AG10803 (cell line): Measurements from ENCODE around the gene MAJIN.
A peak's percentile ranks its signal among the peaks of the same experiment; 100 is the strongest.

Source experiments
- DNase-seq: peaks from one replicate; pipeline ENCODE4 v3.0.0; 2010; ENCODE audit warnings: low read depth
- H3K4me3 ChIP-seq: 2 replicates; pipeline ENCODE4 v1.5.1; 2011; ENCODE audit warnings: mild to moderate bottlenecking, low read length, control low read depth
- TF ChIP-seq, protein P1 (sequence below): conservative IDR thresholded peaks from 2 replicates; pipeline ENCODE4 v1.5.1; 2011; ENCODE audit warnings: mild to moderate bottlenecking, low read length, control low read depth, inconsistent platforms

The MAJIN gene

GRCh38 chr11:64936539-64936938, 35.4 kb downstream of the MAJIN start:
- TF ChIP-seq, protein P1, sequence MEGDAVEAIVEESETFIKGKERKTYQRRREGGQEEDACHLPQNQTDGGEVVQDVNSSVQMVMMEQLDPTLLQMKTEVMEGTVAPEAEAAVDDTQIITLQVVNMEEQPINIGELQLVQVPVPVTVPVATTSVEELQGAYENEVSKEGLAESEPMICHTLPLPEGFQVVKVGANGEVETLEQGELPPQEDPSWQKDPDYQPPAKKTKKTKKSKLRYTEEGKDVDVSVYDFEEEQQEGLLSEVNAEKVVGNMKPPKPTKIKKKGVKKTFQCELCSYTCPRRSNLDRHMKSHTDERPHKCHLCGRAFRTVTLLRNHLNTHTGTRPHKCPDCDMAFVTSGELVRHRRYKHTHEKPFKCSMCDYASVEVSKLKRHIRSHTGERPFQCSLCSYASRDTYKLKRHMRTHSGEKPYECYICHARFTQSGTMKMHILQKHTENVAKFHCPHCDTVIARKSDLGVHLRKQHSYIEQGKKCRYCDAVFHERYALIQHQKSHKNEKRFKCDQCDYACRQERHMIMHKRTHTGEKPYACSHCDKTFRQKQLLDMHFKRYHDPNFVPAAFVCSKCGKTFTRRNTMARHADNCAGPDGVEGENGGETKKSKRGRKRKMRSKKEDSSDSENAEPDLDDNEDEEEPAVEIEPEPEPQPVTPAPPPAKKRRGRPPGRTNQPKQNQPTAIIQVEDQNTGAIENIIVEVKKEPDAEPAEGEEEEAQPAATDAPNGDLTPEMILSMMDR: no peak

DNA sequence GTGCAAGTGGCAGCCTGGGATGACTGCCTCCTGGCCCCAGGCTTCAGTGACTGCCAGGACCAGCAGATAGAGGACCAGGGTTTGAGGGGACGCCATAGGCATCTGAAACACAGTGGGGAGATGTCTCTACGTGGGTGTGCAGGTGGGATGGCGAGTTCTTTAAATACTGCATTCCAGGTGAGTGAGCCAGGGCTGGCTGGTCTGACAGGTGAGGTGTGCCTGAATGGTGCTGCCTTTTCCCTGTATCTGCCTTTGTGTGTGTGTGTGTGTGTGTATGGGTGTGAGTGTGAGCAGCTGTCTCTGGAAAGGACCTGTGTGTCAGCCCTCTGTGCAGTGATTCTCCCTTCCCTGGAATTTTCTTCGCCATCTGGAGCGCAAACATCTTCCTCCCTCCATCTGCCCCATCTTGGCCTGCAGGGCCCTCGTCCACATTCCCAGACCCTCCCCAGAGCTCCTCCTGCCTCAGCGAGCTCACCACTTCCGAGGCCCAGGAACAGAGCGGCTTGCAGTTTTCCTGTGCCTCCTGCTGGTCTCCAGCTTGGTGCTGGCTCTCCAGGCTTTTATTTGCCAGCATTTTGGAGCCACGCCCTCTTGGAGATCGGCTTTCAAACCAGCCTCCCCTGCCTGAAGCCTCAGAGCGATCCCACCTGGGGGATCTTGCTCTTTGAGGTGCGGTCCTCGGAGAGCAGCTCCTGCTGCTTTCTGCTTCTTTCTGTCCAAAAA, 36.4 kb downstream of the MAJIN start, which contains the start of gene GPHA2:
Gene GPHA2 (minus strand): TSS at position 535 of the 723 bp plus-strand sequence. CDS start 433 bp downstream, at position 102.
- DNase-seq: peak; percentile 71
- no peak within 1 kb of the TSS for H3K4me3 ChIP-seq
- TF ChIP-seq, protein P1: peak; percentile 32

More at GRCh38 chr11:64936539-64936938, 35.4 kb downstream of the MAJIN start:
- no peak overlapping the region for H3K4me3 ChIP-seq
- DNase-seq: no peak

- TF ChIP-seq, protein P1: no peak
- no peak overlapping the region for H3K4me3 ChIP-seq
- DNase-seq: no peak
These were observed 37.1 kb downstream of the MAJIN start for GRCh38 chr11:64934682-64935358.

GRCh38 chr11:64933935-64934681, 37.8 kb downstream of the MAJIN start:
- DNase-seq: no peak
- TF ChIP-seq, protein P1: no peak
- no peak overlapping the region for H3K4me3 ChIP-seq

DNA sequence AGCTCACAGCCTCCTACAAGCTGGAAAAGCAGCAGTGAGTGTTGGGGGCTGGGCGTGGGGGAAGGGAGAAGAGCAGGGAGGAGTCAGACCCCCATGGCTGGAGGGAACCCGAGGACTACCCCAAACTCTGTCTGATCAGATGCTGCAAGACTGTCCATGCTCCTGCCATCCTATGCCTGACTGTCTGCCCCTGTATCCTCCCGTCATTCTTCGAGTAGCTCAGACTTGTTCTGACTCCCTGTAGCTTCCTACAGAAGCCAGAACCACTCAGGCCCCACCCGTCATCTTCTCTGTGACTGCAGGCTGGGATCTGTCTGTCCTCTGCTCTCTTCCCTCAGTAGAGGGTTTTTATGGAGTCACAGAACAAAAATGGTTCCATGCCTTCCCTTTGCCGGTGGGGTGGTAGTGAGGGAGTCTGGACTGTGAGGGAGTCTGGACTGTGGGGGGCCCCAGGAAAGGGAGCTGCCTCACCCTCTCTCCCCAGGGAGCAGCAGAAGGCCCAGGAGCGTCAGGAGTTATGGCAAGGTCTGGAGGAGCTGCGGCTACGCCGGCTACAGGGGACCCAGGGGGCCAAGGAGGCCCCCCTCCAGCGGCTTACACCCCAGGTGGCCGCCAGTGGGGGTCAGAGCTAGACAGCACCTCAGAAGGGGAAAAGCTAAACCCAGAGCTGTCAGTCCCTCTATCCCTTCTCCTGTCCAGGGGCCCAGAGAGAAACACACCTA, 38.5 kb downstream of the MAJIN start:
- TF ChIP-seq, protein P1: no peak
- no peak for DNase-seq
- H3K4me3 ChIP-seq: no peak overlapping the region

DNA sequence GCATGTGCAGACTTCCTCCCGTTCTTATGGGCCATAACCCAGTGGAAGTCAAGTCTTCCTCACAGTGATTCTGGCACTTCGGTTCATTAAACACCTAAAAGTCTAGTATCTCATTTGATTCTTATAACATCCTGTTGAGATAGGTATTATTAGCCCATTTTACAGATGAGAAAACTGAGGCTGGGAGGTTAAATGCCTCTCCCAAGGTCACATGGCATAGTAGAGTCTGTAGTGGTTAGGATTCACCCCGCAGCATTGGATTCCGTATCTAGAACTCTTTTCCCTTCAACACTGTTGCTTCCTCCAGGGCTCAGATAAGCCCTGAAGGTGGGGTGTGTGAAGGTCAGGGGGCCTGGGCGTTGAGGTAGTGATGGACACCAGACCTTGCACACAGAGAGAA, 39.6 kb downstream of the MAJIN start:
- no peak overlapping the region for H3K4me3 ChIP-seq
- no peak for DNase-seq
- TF ChIP-seq, protein P1: no peak
